ENCODE data around the gene RAB1A.

- TF ChIP-seq EZH2 (IDR thresholded peaks at IDR 0.05) (no peak), POLR2AphosphoS5 (IDR thresholded peaks at IDR 0.05; ENCODE audit: borderline replicate concordance, low read depth, low read length) (no peak), FOXP2 (optimal IDR thresholded peaks at IDR 0.05; ENCODE audit: control extremely low read depth, extremely low read length, insufficient read depth) (no peak)
Observed at GRCh38 chr2:65073879-65074565, 55.9 kb downstream of the RAB1A start.

Data from SK-N-MC (cell line).